ENCODE measurements around the gene ARAP1. TPM values are rescaled to one million over a fixed set of nuclear protein-coding genes. Genes with fewer than 3 reads are reported as not detected.
A peak's percentile ranks its signal among the peaks of the same experiment; 100 is the strongest.

ARAP1 gene
- total and polyA plus RNA-seq, 2 donors (not counting 3 experiments of a cell fraction or from before 2014, with no cell fraction given), result 36.8 to 66.2 TPM

- dilution Hi-C loops (cut with MboI; ENCODE audit: extremely low pct_ligation_motif_present, low sequenced_read_pairs), result no loop called here
- TF ChIP-seq EZH2 (IDR thresholded peaks at IDR 0.05; ENCODE audit: borderline replicate concordance, low read depth, low read length, severe bottlenecking), result no peak
- no peak for TF ChIP-seq MAX (IDR thresholded peaks at IDR 0.05; ENCODE audit: insufficient read depth, insufficient read length)
- TF ChIP-seq POLR2A (IDR thresholded peaks at IDR 0.05; ENCODE audit: low read depth, low read length), result peak; percentile 37
- peaks cover 0 to 10% of the 10 kb centered on the region in 2 experiments for H3K36me3 ChIP-seq (ENCODE audit: control insufficient read depth in 2 of 2, extremely low read depth in 1 of 2, insufficient read depth in 2 of 2, low read length in 2 of 2)
- no peak for FAIRE-seq
- no peaks in the 10 kb centered on the region for H4K20me1 ChIP-seq (replicated peaks; ENCODE audit: control insufficient read depth, extremely low read depth, insufficient read depth, low read length)
- no peaks in the 10 kb centered on the region for H3K9me3 ChIP-seq (replicated peaks; ENCODE audit: control insufficient read depth, insufficient read depth, low read length)
- no peak overlapping the region for H3K4me3 ChIP-seq (replicated peaks in 1 of 3; ENCODE audit: insufficient read depth in 1 of 3, low read depth in 1 of 3, low read length in 3 of 3)
- intact Hi-C loops (cut with micrococcal nuclease), result loop anchor here (2.0 kb wide), 1 partner anchor 39 kb away; no protein-coding TSS in a partner anchor
- no peak overlapping the region for H3K27ac ChIP-seq (ENCODE audit: insufficient read depth, low read depth, low read length)
- no peak overlapping the region for H3K9ac ChIP-seq (replicated peaks; ENCODE audit: extremely low read depth, insufficient read depth, low read length)
- H3K4me2 ChIP-seq (ENCODE audit: insufficient read depth, low read length), result no peak overlapping the region
- H2AFZ ChIP-seq (ENCODE audit: low read depth, low read length), result no peak overlapping the region
- no peak for DNase-seq (ENCODE audit: low read depth, low spot score)
- BruUV-seq (replicated peaks), result no TSS peak
- no peaks in the 10 kb centered on the region for H3K4me1 ChIP-seq (ENCODE audit: control insufficient read depth, extremely low read depth, insufficient read depth, low read length)
- peaks cover 8 to 9% of the 10 kb centered on the region in 2 experiments for H3K27me3 ChIP-seq (ENCODE audit: control insufficient read depth in 2 of 2, insufficient read depth in 2 of 2, low read length in 2 of 2)
- no peaks in the 10 kb centered on the region for H3K79me2 ChIP-seq (ENCODE audit: control insufficient read depth, insufficient read depth, low read length)
- ChIA-PET POLR2A (no interaction called here), CTCF (interaction anchor here (0.8 to 13.1 kb wide), 11 partner anchors 8 to 210 kb away, joined by 3 to 339 read pairs (median 8); partner anchors contain the start of gene PDE2A)
- no peaks in the 10 kb centered on the region for H3K9me1 ChIP-seq (replicated peaks; ENCODE audit: control insufficient read depth, extremely low read depth, insufficient read depth, low read length)
These were observed 70.7 kb downstream of the ARAP1 start for GRCh38 chr11:72681226-72682153.

DNA sequence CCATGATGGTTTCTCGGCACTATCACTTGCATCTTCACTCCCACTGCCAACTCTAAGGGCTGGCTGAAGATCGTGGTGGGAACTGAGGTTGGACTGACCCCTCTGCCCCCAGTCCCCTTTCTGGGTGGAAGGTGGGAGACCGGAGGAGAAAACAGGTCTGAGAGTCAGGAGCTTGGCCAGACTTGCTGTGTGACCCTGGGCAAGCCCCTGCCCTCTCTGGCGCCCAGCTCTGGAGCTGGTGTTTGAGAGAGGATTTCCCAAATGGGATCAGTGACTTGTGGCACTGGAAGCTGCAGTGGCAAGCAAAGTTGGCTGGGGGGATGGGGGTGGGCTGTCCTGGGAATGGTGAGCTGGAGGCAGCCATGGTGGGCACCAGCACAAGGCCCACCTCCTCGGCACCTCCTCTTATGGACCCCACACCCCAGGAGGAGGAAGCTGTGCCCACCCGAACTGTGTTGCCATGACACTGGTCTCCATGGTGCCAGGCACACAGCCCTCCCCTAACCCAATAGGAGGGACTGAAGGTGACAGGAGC lies 71.5 kb downstream of the ARAP1 start:
- no peaks in the 10 kb centered on the region for H3K4me1 ChIP-seq (ENCODE audit: control insufficient read depth, extremely low read depth, insufficient read depth, low read length)
- H3K9ac ChIP-seq (replicated peaks; ENCODE audit: extremely low read depth, insufficient read depth, low read length), result no peak overlapping the region
- H3K36me3 ChIP-seq (ENCODE audit: control insufficient read depth in 2 of 2, extremely low read depth in 1 of 2, insufficient read depth in 2 of 2, low read length in 2 of 2), result peaks cover 0 to 7% of the 10 kb centered on the region in 2 experiments
- peaks cover 16 to 17% of the 10 kb centered on the region in 2 experiments for H3K27me3 ChIP-seq (ENCODE audit: control insufficient read depth in 2 of 2, insufficient read depth in 2 of 2, low read length in 2 of 2)
- H2AFZ ChIP-seq (ENCODE audit: low read depth, low read length), result no peak overlapping the region
- no TSS peak for BruUV-seq (replicated peaks)
- CTCF ChIA-PET, result interaction anchor here (2.5 to 13.1 kb wide), 4 partner anchors 72 to 209 kb away, joined by 8 to 339 read pairs (median 152); no protein-coding TSS in a partner anchor
- no peak for TF ChIP-seq MYC (IDR thresholded peaks at IDR 0.05; ENCODE audit: low read depth, low read length)
- TF ChIP-seq POLR2AphosphoS5 (IDR thresholded peaks at IDR 0.05; ENCODE audit: insufficient read depth, low read depth, low read length), result no peak
- no peak for TF ChIP-seq EZH2 (IDR thresholded peaks at IDR 0.05; ENCODE audit: borderline replicate concordance, low read depth, low read length, severe bottlenecking)
- no peak for TF ChIP-seq JUN (IDR thresholded peaks at IDR 0.05; ENCODE audit: borderline replicate concordance, insufficient read depth, insufficient read length, low read depth)
- TF ChIP-seq FOS (IDR thresholded peaks at IDR 0.05; ENCODE audit: borderline replicate concordance, insufficient read depth, low read length), result no peak
- no peak for TF ChIP-seq POLR2A (IDR thresholded peaks at IDR 0.05; ENCODE audit: low read depth, low read length)
- FAIRE-seq (no peak), DNase-seq (ENCODE audit: low read depth, low spot score) (no peak)
- H3K27ac ChIP-seq (ENCODE audit: insufficient read depth, low read depth, low read length), result no peak overlapping the region
- H3K4me2 ChIP-seq (ENCODE audit: insufficient read depth, low read length), result no peak overlapping the region
- H3K4me3 ChIP-seq (replicated peaks in 1 of 3; ENCODE audit: insufficient read depth in 1 of 3, low read depth in 1 of 3, low read length in 3 of 3), result no peak overlapping the region
- H3K79me2 ChIP-seq (ENCODE audit: control insufficient read depth, insufficient read depth, low read length), result no peaks in the 10 kb centered on the region
- no peaks in the 10 kb centered on the region for H3K9me1 ChIP-seq (replicated peaks; ENCODE audit: control insufficient read depth, extremely low read depth, insufficient read depth, low read length)
- POLR2A ChIA-PET, result no interaction called here
- no peaks in the 10 kb centered on the region for H4K20me1 ChIP-seq (replicated peaks; ENCODE audit: control insufficient read depth, extremely low read depth, insufficient read depth, low read length)
- dilution Hi-C loops (cut with MboI; ENCODE audit: extremely low pct_ligation_motif_present, low sequenced_read_pairs) (no loop called here), intact Hi-C loops (cut with micrococcal nuclease) (no loop called here)
- no peaks in the 10 kb centered on the region for H3K9me3 ChIP-seq (replicated peaks; ENCODE audit: control insufficient read depth, insufficient read depth, low read length)
